EL (cell line): Measurements from ENCODE around the gene SLC19A1.

ENCODE experiments used
- DNase-seq: peaks from one replicate; pipeline ENCODE4 v3.0.0-alpha.2; 2016

Gene SLC19A1

GRCh38 chr21:45515241-45516061 is 26.8 kb downstream of the SLC19A1 start:
- DNase-seq = no peak

GRCh38 chr21:45514311-45515021 is 27.8 kb downstream of the SLC19A1 start:
- DNase-seq = no peak

GRCh38 chr21:45513741-45514310 is 28.4 kb downstream of the SLC19A1 start:
- DNase-seq = no peak

GRCh38 chr21:45513003-45513717 is 29.1 kb downstream of the SLC19A1 start:
- DNase-seq = no peak

- no peak for DNase-seq
These were observed 29.6 kb downstream of the SLC19A1 start for GRCh38 chr21:45512626-45513002.

GRCh38 chr21:45511661-45512431 is 30.4 kb downstream of the SLC19A1 start:
- DNase-seq = no peak

GRCh38 chr21:45511007-45511406 is 31.2 kb downstream of the SLC19A1 start:
- DNase-seq = no peak

GRCh38 chr21:45510466-45510955 is 31.7 kb downstream of the SLC19A1 start:
- DNase-seq = no peak

GRCh38 chr21:45509566-45510465 is 32.4 kb downstream of the SLC19A1 start:
- no peak for DNase-seq

GRCh38 chr21:45508607-45509565 is 33.4 kb downstream of the SLC19A1 start:
- no peak for DNase-seq

- no peak for DNase-seq
These were observed 34.2 kb downstream of the SLC19A1 start for GRCh38 chr21:45507888-45508508.

- no peak for DNase-seq
These were observed 34.7 kb downstream of the SLC19A1 start for GRCh38 chr21:45507523-45507875.

- DNase-seq = no peak
These were observed 35.3 kb downstream of the SLC19A1 start for GRCh38 chr21:45506836-45507522.

GRCh38 chr21:45506241-45506817 is 35.9 kb downstream of the SLC19A1 start:
- DNase-seq = no peak

GRCh38 chr21:45505416-45506021 is 36.7 kb downstream of the SLC19A1 start:
- no peak for DNase-seq

GRCh38 chr21:45504516-45505415 is 37.5 kb downstream of the SLC19A1 start:
- DNase-seq = no peak

- no peak for DNase-seq
These were observed 38.2 kb downstream of the SLC19A1 start for GRCh38 chr21:45504021-45504515.
